ENCODE measurements around the gene GAPDHS. TPM values are rescaled to one million over a fixed set of nuclear protein-coding genes. Genes with fewer than 3 reads are reported as not detected.

The GAPDHS gene
- total and polyA plus RNA-seq, 8 donors, result not detected

- 31 to 60% (median 50%) methylated on average over 14 to 16 of the region's 16 CpGs for WGBS, 5 donors
Measured at GRCh38 chr19:35585848-35586247, 52.6 kb downstream of the GAPDHS start, which contains the start of gene PMIS2. PMIS2 (plus strand) TSS chr19:35586173; CDS start chr19:35586260, 87 bp downstream.

GRCh38 chr19:35587321-35587720 is 54.1 kb downstream of the GAPDHS start:
- Histone ChIP-seq H3K27ac (no peak overlapping the region), H3K9me3 (no peaks in the 10 kb centered on the region), H3K36me3 (no peaks in the 10 kb centered on the region), H3K27me3 (peaks cover 0 to 44% (median 9%) of the 10 kb centered on the region in 3 donors), H3K4me3 (no peak overlapping the region), H3K4me1 (no peaks in the 10 kb centered on the region)
- DNase-seq, result no peak
- no peak for TF ChIP-seq POLR2AphosphoS5 (IDR thresholded peaks at IDR 0.05)
- no peak for TF ChIP-seq EP300 (IDR thresholded peaks at IDR 0.05)
- TF ChIP-seq, protein P1, sequence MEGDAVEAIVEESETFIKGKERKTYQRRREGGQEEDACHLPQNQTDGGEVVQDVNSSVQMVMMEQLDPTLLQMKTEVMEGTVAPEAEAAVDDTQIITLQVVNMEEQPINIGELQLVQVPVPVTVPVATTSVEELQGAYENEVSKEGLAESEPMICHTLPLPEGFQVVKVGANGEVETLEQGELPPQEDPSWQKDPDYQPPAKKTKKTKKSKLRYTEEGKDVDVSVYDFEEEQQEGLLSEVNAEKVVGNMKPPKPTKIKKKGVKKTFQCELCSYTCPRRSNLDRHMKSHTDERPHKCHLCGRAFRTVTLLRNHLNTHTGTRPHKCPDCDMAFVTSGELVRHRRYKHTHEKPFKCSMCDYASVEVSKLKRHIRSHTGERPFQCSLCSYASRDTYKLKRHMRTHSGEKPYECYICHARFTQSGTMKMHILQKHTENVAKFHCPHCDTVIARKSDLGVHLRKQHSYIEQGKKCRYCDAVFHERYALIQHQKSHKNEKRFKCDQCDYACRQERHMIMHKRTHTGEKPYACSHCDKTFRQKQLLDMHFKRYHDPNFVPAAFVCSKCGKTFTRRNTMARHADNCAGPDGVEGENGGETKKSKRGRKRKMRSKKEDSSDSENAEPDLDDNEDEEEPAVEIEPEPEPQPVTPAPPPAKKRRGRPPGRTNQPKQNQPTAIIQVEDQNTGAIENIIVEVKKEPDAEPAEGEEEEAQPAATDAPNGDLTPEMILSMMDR (IDR thresholded peaks at IDR 0.05), result no peak
- no peak for TF ChIP-seq POLR2A (IDR thresholded peaks at IDR 0.05)
- intact Hi-C loops (cut with DNase I; ENCODE audit: low total_unique reads), result no loop called here
- WGBS, 5 donors, result 25 to 46% (median 32%) methylated on average over 1 of the region's 1 CpG

More at GRCh38 chr19:35585848-35586247, 52.6 kb downstream of the GAPDHS start, which contains the start of gene PMIS2:
- Histone ChIP-seq H3K9me3 (peaks cover 0 to 6% (median 0%) of the 10 kb centered on the region in 4 donors), H3K36me3 (no peaks in the 10 kb centered on the region), H3K4me3 (no peak within 1 kb of the TSS), H3K4me1 (no peaks in the 10 kb centered on the region), H3K27ac (no peak within 1 kb of the TSS), H3K27me3 (peaks cover 0 to 34% (median 9%) of the 10 kb centered on the region in 3 donors)
- TF ChIP-seq, protein P1 (IDR thresholded peaks at IDR 0.05), result no peak
- TF ChIP-seq POLR2AphosphoS5 (IDR thresholded peaks at IDR 0.05) (no peak), EP300 (IDR thresholded peaks at IDR 0.05) (no peak), POLR2A (IDR thresholded peaks at IDR 0.05) (no peak)
- intact Hi-C loops (cut with DNase I; ENCODE audit: low total_unique reads), result no loop called here
- DNase-seq, result no peak

DNA sequence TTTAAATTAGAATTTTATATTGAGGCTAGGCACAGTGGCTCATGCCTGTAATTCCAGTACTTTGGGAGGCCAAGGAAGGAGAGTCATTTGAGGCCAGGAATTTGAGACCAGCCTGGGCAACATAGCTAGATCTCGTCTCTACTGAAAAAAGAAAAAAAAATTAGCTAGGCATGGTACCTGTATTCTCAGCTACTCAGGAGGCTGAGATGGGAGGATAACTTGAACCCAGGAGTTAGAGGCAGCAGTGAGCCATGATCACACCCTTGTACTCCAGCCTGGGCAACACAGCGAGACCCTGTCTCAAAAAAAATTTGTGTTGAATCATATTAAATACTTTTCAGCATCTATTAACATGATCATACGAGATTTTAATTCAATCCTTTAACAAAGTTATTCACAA is 57.6 kb downstream of the GAPDHS start:
- intact Hi-C loops (cut with DNase I; ENCODE audit: low total_unique reads), result no loop called here
- TF ChIP-seq POLR2AphosphoS5 (IDR thresholded peaks at IDR 0.05) (no peak), EP300 (IDR thresholded peaks at IDR 0.05) (no peak), POLR2A (IDR thresholded peaks at IDR 0.05) (no peak)
- TF ChIP-seq, protein P1 (IDR thresholded peaks at IDR 0.05), result no peak
- Histone ChIP-seq H3K27me3 (peaks cover 0 to 39% (median 0%) of the 10 kb centered on the region in 3 donors), H3K4me1 (no peaks in the 10 kb centered on the region), H3K9me3 (no peaks in the 10 kb centered on the region), H3K36me3 (no peaks in the 10 kb centered on the region), H3K4me3 (no peak overlapping the region), H3K27ac (no peak overlapping the region)
- DNase-seq, result no peak
- WGBS, 5 donors, result 76 to 83% (median 81%) methylated on average over 3 of the region's 3 CpGs

DNA sequence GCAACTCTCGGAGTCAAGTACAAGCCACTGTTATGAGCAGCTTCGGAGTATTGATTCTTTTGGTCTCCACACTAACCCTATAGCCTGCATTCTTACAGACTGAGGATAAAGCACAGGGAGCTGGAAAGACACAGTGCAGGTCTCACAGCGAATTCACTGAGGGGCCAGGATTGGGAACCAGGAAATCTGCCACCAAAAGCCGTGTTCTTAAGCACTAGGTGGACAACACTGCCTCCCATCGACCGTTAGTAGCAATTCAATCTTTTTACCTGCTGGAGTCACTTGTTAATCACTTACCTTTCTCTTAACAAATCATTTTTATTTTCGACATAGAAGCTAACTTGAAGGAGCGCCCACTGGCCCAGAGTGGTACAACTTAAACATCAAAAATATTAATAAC is 59.0 kb downstream of the GAPDHS start:
- intact Hi-C loops (cut with DNase I; ENCODE audit: low total_unique reads), result no loop called here
- 19 to 28% (median 22%) methylated on average over 8 of the region's 8 CpGs for WGBS, 5 donors

More for the DNA sequence above, 59.0 kb downstream of the GAPDHS start:
- no peaks in the 10 kb centered on the region for H3K4me1 ChIP-seq
- no peaks in the 10 kb centered on the region for H3K9me3 ChIP-seq
- DNase-seq, result peak; percentile 36 to 87
- H3K36me3 ChIP-seq, result no peaks in the 10 kb centered on the region
- peaks cover 0 to 35% (median 0%) of the 10 kb centered on the region in 3 donors for H3K27me3 ChIP-seq
- TF ChIP-seq POLR2AphosphoS5 (IDR thresholded peaks at IDR 0.05), result no peak
- TF ChIP-seq, protein P1 (IDR thresholded peaks at IDR 0.05), result peak in 4 of 7 experiments; percentile 9 to 33 (median 24)
- no peak for TF ChIP-seq EP300 (IDR thresholded peaks at IDR 0.05)
- no peak overlapping the region for H3K27ac ChIP-seq
- no peak overlapping the region for H3K4me3 ChIP-seq

Other genes with a start within 250 kb of the GAPDHS start
- 1 to 10 TPM in 1 of 5 donors, under 1 TPM in 1, not detected in 3; 0.73 to 5.5 TPM for gene MAG, start 241.3 kb upstream of the GAPDHS start, total RNA-seq
- under 1 TPM in 1 of 3 donors, not detected in 2; 0.05 TPM for gene MAG, start 241.3 kb upstream of the GAPDHS start, polyA plus RNA-seq
- 1 to 10 TPM in 2 of 5 donors, not detected in 3; 3.1 to 5.7 TPM for gene CD22, start 204.3 kb upstream of the GAPDHS start, total RNA-seq
- 1 to 10 TPM; 2.0 to 5.5 (median 4.0) TPM for gene CD22, start 204.3 kb upstream of the GAPDHS start, polyA plus RNA-seq
- gene FFAR1, start 185.6 kb upstream of the GAPDHS start, total RNA-seq, result under 1 TPM in 1 of 5 donors, not detected in 4; 0.18 TPM
- gene FFAR1, start 185.6 kb upstream of the GAPDHS start, polyA plus RNA-seq, result not detected
- gene FFAR3, start 175.0 kb upstream of the GAPDHS start, total RNA-seq, result not detected
- under 1 TPM in 2 of 3 donors, not detected in 1; 0.30 to 0.56 TPM for gene FFAR3, start 175.0 kb upstream of the GAPDHS start, polyA plus RNA-seq
- gene GPR42, start 162.4 kb upstream of the GAPDHS start, total RNA-seq, result not detected
- gene GPR42, start 162.4 kb upstream of the GAPDHS start, polyA plus RNA-seq, result under 1 TPM in 1 of 3 donors, not detected in 2; 0.19 TPM
- gene FFAR2, start 85.2 kb upstream of the GAPDHS start, total RNA-seq, result 1 to 10 TPM in 1 of 5 donors, not detected in 4; 1.4 TPM
- under 1 TPM; 0.35 to 0.62 (median 0.46) TPM for gene FFAR2, start 85.2 kb upstream of the GAPDHS start, polyA plus RNA-seq
- gene KRTDAP, start 43.0 kb upstream of the GAPDHS start, total RNA-seq, result not detected
- 1 to 10 TPM in 2 of 3 donors, not detected in 1; 2.3 to 3.0 TPM for gene KRTDAP, start 43.0 kb upstream of the GAPDHS start, polyA plus RNA-seq
- 10 to 100 TPM in 2 of 5 donors, 1 to 10 TPM in 2, not detected in 1; 4.9 to 36.9 (median 20.2) TPM for gene DMKN, start 19.8 kb upstream of the GAPDHS start, total RNA-seq
- gene DMKN, start 19.8 kb upstream of the GAPDHS start, polyA plus RNA-seq, result 100 to 1,000 TPM in 1 of 3 donors, 10 to 100 TPM in 2; 76.7 to 139 (median 83.6) TPM
- not detected for gene SBSN, start 5.1 kb upstream of the GAPDHS start, total RNA-seq
- 10 to 100 TPM in 1 of 3 donors, 1 to 10 TPM in 1, not detected in 1; 1.1 to 29.2 TPM for gene SBSN, start 5.1 kb upstream of the GAPDHS start, polyA plus RNA-seq
- 100 to 1,000 TPM in 1 of 5 donors, 10 to 100 TPM in 3, 1 to 10 TPM in 1; 7.0 to 121 (median 57.6) TPM for gene TMEM147, start 12.2 kb downstream of the GAPDHS start, total RNA-seq
- gene TMEM147, start 12.2 kb downstream of the GAPDHS start, polyA plus RNA-seq, result 100 to 1,000 TPM in 1 of 3 donors, 10 to 100 TPM in 2; 63.4 to 131 (median 77.4) TPM
- gene ATP4A, start 30.2 kb downstream of the GAPDHS start, total RNA-seq, result 100 to 1,000 TPM in 4 of 5 donors, 1 to 10 TPM in 1; 9.8 to 890 (median 236) TPM
- 100 to 1,000 TPM; 257 to 357 (median 345) TPM for gene ATP4A, start 30.2 kb downstream of the GAPDHS start, polyA plus RNA-seq
- gene PMIS2, start 52.7 kb downstream of the GAPDHS start, total RNA-seq, result not detected
- not detected for gene PMIS2, start 52.7 kb downstream of the GAPDHS start, polyA plus RNA-seq
- gene HAUS5, start 79.3 kb downstream of the GAPDHS start, total RNA-seq, result 10 to 100 TPM in 1 of 5 donors, 1 to 10 TPM in 4; 4.1 to 23.2 (median 4.9) TPM
- gene HAUS5, start 79.3 kb downstream of the GAPDHS start, polyA plus RNA-seq, result 10 to 100 TPM in 1 of 3 donors, 1 to 10 TPM in 2; 4.4 to 17.0 (median 5.6) TPM
- gene RBM42, start 95.6 kb downstream of the GAPDHS start, total RNA-seq, result 100 to 1,000 TPM in 1 of 5 donors, 10 to 100 TPM in 4; 26.6 to 133 (median 46.9) TPM
- 10 to 100 TPM; 56.5 to 60.8 (median 58.6) TPM for gene RBM42, start 95.6 kb downstream of the GAPDHS start, polyA plus RNA-seq
- gene ETV2, start 108.3 kb downstream of the GAPDHS start, total RNA-seq, result 10 to 100 TPM in 1 of 5 donors, under 1 TPM in 1, not detected in 3; 0.55 to 11.7 TPM
- gene ETV2, start 108.3 kb downstream of the GAPDHS start, polyA plus RNA-seq, result 1 to 10 TPM; 4.5 to 6.3 (median 6.1) TPM
- gene COX6B1, start 114.9 kb downstream of the GAPDHS start, total RNA-seq, result 100 to 1,000 TPM; 198 to 680 (median 373) TPM
- gene COX6B1, start 114.9 kb downstream of the GAPDHS start, polyA plus RNA-seq, result 1,000 to 10,000 TPM; 1,105 to 1,293 (median 1,217) TPM
- gene UPK1A, start 133.1 kb downstream of the GAPDHS start, total RNA-seq, result not detected
- gene UPK1A, start 133.1 kb downstream of the GAPDHS start, polyA plus RNA-seq, result under 1 TPM in 1 of 3 donors, not detected in 2; 0.08 TPM
- 1 to 10 TPM in 1 of 5 donors, not detected in 4; 8.2 TPM for gene ZBTB32, start 171.1 kb downstream of the GAPDHS start, total RNA-seq
- gene ZBTB32, start 171.1 kb downstream of the GAPDHS start, polyA plus RNA-seq, result under 1 TPM in 2 of 3 donors, not detected in 1; 0.43 to 0.46 TPM
- 10 to 100 TPM in 4 of 5 donors, 1 to 10 TPM in 1; 8.3 to 92.4 (median 24.9) TPM for gene KMT2B, start 184.5 kb downstream of the GAPDHS start, total RNA-seq
- gene KMT2B, start 184.5 kb downstream of the GAPDHS start, polyA plus RNA-seq, result 10 to 100 TPM; 13.9 to 22.6 (median 15.1) TPM
- 10 to 100 TPM in 2 of 5 donors, 1 to 10 TPM in 3; 3.6 to 36.8 (median 9.0) TPM for gene IGFLR1, start 209.0 kb downstream of the GAPDHS start, total RNA-seq
- 10 to 100 TPM in 1 of 3 donors, 1 to 10 TPM in 2; 6.4 to 15.6 (median 9.8) TPM for gene IGFLR1, start 209.0 kb downstream of the GAPDHS start, polyA plus RNA-seq
- gene U2AF1L4, start 212.0 kb downstream of the GAPDHS start, total RNA-seq, result 10 to 100 TPM; 11.4 to 98.0 (median 57.1) TPM
- gene U2AF1L4, start 212.0 kb downstream of the GAPDHS start, polyA plus RNA-seq, result 10 to 100 TPM; 27.6 to 53.0 (median 44.8) TPM
- gene PSENEN, start 212.2 kb downstream of the GAPDHS start, total RNA-seq, result 10 to 100 TPM in 3 of 5 donors, 1 to 10 TPM in 1, not detected in 1; 9.3 to 58.0 (median 32.2) TPM
- gene PSENEN, start 212.2 kb downstream of the GAPDHS start, polyA plus RNA-seq, result 100 to 1,000 TPM in 1 of 3 donors, 10 to 100 TPM in 2; 49.2 to 101 (median 51.0) TPM
- gene LIN37, start 215.1 kb downstream of the GAPDHS start, total RNA-seq, result 10 to 100 TPM in 3 of 5 donors, 1 to 10 TPM in 2; 2.3 to 26.5 (median 17.9) TPM
- gene LIN37, start 215.1 kb downstream of the GAPDHS start, polyA plus RNA-seq, result 10 to 100 TPM; 21.5 to 44.9 (median 29.2) TPM
- 100 to 1,000 TPM in 3 of 5 donors, 10 to 100 TPM in 2; 25.0 to 492 (median 209) TPM for gene HSPB6, start 223.6 kb downstream of the GAPDHS start, total RNA-seq
- gene HSPB6, start 223.6 kb downstream of the GAPDHS start, polyA plus RNA-seq, result 10 to 100 TPM; 45.0 to 84.9 (median 71.5) TPM
- 10 to 100 TPM in 4 of 5 donors, 1 to 10 TPM in 1; 5.9 to 61.3 (median 36.5) TPM for gene PROSER3, start 224.7 kb downstream of the GAPDHS start, total RNA-seq
- gene PROSER3, start 224.7 kb downstream of the GAPDHS start, polyA plus RNA-seq, result 1 to 10 TPM; 3.6 to 6.7 (median 4.5) TPM
- 10 to 100 TPM in 4 of 5 donors, 1 to 10 TPM in 1; 5.1 to 73.6 (median 25.4) TPM for gene ARHGAP33, start 242.1 kb downstream of the GAPDHS start, total RNA-seq
- gene ARHGAP33, start 242.1 kb downstream of the GAPDHS start, polyA plus RNA-seq, result 1 to 10 TPM; 1.4 to 8.0 (median 6.9) TPM